DMS114 treated with DMSO at 0.1 percent for 48 hours (cell line): ENCODE measurements around the gene SIRPA.

Experiments used
- DNase-seq: peaks from one replicate; lab custom pipeline; 2025; ENCODE audit not compliant: unreplicated experiment; lab: John Stamatoyannopoulos, UW

SIRPA gene

DNA sequence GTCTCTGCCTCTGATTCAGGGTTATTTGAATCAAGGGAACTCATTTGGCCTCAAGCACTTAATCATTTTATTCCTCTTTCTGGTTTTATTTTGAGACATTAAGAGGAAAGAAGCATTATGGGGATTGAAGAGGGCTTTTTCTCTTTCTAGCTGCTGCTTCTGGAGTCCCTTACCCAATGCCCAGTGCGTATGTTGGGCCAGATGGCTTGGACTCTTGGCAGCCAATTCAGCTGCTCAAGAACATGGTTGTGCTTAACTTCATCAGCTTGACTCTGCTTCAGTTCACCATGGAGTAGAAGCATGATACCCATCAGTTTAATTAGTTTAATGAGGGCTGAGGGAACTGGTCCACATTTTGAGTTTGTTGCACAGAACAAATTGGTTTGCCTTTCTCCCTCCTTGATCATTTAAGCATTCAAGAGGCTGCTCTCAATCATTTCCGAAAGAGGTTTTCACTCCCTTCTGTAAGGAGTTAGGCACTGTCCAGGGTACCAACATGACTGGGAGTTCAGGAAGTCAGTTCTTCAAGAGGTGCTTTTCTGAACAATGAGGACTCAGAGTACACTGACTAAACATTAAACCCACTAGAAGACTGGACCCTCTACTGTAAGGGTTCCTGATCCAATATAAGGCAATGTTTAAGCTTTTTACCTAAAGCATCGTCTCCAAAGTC is 84.0 kb downstream of the SIRPA start:
- no peak for DNase-seq

DNA sequence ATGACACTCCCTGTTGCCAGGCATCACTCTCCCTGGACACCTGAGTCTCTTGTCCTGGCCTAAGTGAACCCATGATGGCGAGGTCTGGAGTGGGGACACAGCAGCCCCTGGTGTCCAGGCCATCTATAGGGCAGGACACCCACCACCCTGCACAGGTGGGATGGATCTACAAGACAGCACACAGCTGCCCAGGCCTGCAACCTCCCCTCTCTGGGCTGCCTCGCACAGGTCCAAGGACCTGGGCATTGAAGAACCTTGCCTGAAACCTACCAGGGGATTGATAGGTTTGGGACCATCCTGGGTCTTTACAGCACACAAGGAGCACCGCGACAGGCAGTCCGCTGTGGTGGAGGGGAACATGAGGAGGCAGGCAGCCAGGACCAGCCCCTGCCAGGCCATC is 87.5 kb downstream of the SIRPA start:
- no peak for DNase-seq

DNA sequence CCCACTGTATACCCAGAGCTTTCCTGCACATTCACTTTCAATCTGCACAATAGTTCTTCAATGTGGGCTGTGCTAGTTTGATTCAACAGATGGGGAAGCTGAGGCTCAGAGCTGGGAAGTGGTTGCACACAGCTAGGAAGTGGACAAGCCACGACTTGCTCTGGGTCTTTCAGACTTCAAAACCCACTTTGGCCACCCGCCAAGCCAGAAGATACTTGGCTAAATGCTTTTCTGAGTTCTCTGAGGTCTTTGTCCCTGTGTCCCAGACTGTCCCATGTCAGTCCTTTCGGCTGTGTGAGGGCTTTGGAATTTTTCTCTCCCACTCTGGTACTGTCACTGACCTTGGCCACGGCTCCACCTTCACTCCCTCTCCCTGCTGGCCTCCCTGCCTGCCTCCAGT is 88.1 kb downstream of the SIRPA start:
- no peak for DNase-seq

DNA sequence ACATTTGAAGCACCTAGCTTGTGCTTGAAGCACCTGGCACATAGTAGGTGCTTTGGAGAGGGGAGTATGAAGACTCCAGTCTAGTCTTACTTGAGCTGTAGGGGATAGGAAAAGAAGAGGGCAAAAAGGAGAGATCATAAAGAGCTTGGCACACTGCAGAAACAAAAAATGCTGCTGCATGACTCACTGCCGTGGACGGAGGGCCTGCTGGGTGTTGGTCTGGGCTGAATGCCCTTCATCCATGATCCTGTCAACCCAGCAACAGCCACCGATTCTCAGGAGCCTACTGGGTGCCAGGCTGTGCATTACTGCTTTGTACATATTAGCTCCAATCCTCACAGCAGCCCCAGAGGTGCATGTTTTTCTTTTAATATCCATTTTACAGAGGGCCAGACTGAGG is 92.6 kb downstream of the SIRPA start:
- DNase-seq, result no peak
